Adrenal gland (tissue), 12 donors: ENCODE data around the gene SSBP1. TPM values are rescaled to one million over a fixed set of nuclear protein-coding genes. Genes with fewer than 3 reads are reported as not detected.

Experiments used
- DNase-seq, 7 donors: peaks; one replicate each; pipeline ENCODE4 v3.0.0-alpha.2; 2019 to 2020
- H3K27ac ChIP-seq, 5 donors: fragments of 200-600 bp; sonication (generic) in 4 of 5; 1 replicate in 3 of 5; 2 replicates in 2 of 5; pipeline versions ENCODE4 v1.5.1 to v1.8.0; 2016 to 2020; ENCODE audit warnings: mild to moderate bottlenecking in 1 of 5
- H3K27me3 ChIP-seq: fragments of 200-600 bp; 2 replicates; pipeline ENCODE4 v1.8.0; 2021
- H3K36me3 ChIP-seq, 2 donors: fragments of 200-600 bp; replicated peaks in 1 of 2; 1 replicate in 1 of 2; 2 replicates in 1 of 2; pipeline versions ENCODE4 v1.5.1 to v1.8.0; 2018 to 2022
- H3K4me1 ChIP-seq, 2 donors: fragments of 200-600 bp; replicated peaks in 1 of 2; 1 replicate in 1 of 2; 2 replicates in 1 of 2; pipeline versions ENCODE4 v1.5.1 to v1.8.0; 2018 to 2021
- H3K4me3 ChIP-seq, 4 donors: fragments of 200-600 bp; sonication (generic) in 3 of 4; one replicate each; pipeline ENCODE4 v1.5.1; 2016 to 2018
- H3K9me3 ChIP-seq, 3 donors: fragments of 200-600 bp; sonication (generic) in 1 of 3; replicated peaks in 1 of 3; 1 replicate in 2 of 3; 2 replicates in 1 of 3; pipeline versions ENCODE4 v1.5.1 to v1.8.0; 2016 to 2021
- POLR2A ChIP-seq, 2 donors: fragments of 450-650 bp; IDR thresholded peaks; one replicate each; pipeline ENCODE4 v1.6.1; 2017; ENCODE audit warnings: antibody characterized with exemption in 2 of 2, mild to moderate bottlenecking in 2 of 2, moderate library complexity in 1 of 2
- WGBS, 4 donors: extraction: QIAGEN DNeasy Blood & Tissue Kit in 2 of 4; methylation state at CpG; one replicate each; pipeline versions ENCODE4 v1.1.5 to v1.1.7; 2013 to 2017; 5-methylcytosine and 5-hydroxymethylcytosine counted together
- intact Hi-C, 2 donors: fragments of 100-400 bp; cut with DNase I; formaldehyde crosslinking; loops; one replicate each; pipeline versions ENCODE4 v1.14.1 to v1.15.0; 2022 to 2023
- polyA plus RNA-seq, 3 donors: library from polyadenylated mRNA; stranded (reverse); fragments of 200-250 nt in 2 of 3; fragments of 350-450 nt in 1 of 3; fragmentation: Illumina TruSeq in 1 of 3; extraction: RNeasy Lipid Tissue Mini Kit (QIAGEN cat#74804) in 1 of 3; gene quantifications; one replicate each; pipeline ENCODE4 v1.2.3, GENCODE V29; 2013 to 2014
- total RNA-seq, 9 donors: library from RNA; depleted of rRNA in 4 of 9; stranded (reverse); fragments of >200 nt in 4 of 9; fragments of 120-200 nt in 1 of 9; fragmentation: NEBNext Ultra II Directional in 1 of 9; extraction: Animal tissue kit (Norgen Biotek cat#: 25700) in 1 of 9; gene quantifications; one replicate each; pipeline versions ENCODE4 v1.1.0 to v1.2.4, GENCODE V29; 2013 to 2023
- TF ChIP-seq, protein P1 (sequence below), 6 experiments: fragments of 450-650 bp in 4 of 6; fragments of 200-600 bp in 2 of 6; sonication (generic) in 1 of 6; IDR thresholded peaks; 1 replicate in 5 of 6; 2 replicates in 1 of 6; pipeline versions ENCODE4 v1.5.1 to v1.8.0; 2016 to 2021; ENCODE audit warnings: antibody characterized with exemption in 6 of 6, mild to moderate bottlenecking in 2 of 6, moderate library complexity in 1 of 6
- donor health status: healthy with polysubstance abuse.
- donor health status: Bipolar disorder and iron deficiency.
- donor health status: DM: yes; HTN: yes; CAD: no.
- donor health status: DM: no; HTN: no; CAD: no.
- donor health status: DM: no; HTN: no; CAD: no.
- donor health status: DM: yes; HTN: yes; CAD: no.

Gene SSBP1
- total and polyA plus RNA-seq, 12 donors = 87.0 to 316 (median 134) TPM

DNA sequence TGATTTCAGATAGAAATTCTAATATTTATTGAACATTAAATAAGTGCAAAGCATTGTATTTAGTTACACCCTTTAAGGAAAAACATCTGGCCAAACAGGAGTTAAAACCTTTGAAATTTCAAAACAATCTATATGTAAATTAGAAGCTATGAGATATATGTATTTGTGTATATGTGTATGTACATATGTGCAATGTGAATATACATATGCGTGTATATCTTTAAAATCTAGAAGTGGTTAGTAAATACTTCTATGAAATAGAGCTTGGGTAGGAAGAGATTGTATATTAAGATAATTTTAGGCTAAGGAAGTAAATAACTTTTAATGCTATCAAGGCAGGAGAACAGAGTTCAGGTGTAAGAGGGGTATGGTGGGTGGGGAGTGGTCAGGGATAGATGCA, 20.7 kb upstream of the SSBP1 start:
- intact Hi-C loops = no loop called here
- H3K4me1 ChIP-seq = no peaks in the 10 kb centered on the region
- H3K36me3 ChIP-seq = no peaks in the 10 kb centered on the region
- no peaks in the 10 kb centered on the region for H3K9me3 ChIP-seq
- no peak overlapping the region for H3K4me3 ChIP-seq
- DNase-seq = no peak
- WGBS, 4 donors = 86 to 98% (median 90%) methylated on average over 1 of the region's 1 CpG
- no peaks in the 10 kb centered on the region for H3K27me3 ChIP-seq
- no peak overlapping the region for H3K27ac ChIP-seq
- TF ChIP-seq, protein P1, sequence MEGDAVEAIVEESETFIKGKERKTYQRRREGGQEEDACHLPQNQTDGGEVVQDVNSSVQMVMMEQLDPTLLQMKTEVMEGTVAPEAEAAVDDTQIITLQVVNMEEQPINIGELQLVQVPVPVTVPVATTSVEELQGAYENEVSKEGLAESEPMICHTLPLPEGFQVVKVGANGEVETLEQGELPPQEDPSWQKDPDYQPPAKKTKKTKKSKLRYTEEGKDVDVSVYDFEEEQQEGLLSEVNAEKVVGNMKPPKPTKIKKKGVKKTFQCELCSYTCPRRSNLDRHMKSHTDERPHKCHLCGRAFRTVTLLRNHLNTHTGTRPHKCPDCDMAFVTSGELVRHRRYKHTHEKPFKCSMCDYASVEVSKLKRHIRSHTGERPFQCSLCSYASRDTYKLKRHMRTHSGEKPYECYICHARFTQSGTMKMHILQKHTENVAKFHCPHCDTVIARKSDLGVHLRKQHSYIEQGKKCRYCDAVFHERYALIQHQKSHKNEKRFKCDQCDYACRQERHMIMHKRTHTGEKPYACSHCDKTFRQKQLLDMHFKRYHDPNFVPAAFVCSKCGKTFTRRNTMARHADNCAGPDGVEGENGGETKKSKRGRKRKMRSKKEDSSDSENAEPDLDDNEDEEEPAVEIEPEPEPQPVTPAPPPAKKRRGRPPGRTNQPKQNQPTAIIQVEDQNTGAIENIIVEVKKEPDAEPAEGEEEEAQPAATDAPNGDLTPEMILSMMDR (IDR thresholded peaks at IDR 0.05) = no peak
- no peak for TF ChIP-seq POLR2A (IDR thresholded peaks at IDR 0.05)

DNA sequence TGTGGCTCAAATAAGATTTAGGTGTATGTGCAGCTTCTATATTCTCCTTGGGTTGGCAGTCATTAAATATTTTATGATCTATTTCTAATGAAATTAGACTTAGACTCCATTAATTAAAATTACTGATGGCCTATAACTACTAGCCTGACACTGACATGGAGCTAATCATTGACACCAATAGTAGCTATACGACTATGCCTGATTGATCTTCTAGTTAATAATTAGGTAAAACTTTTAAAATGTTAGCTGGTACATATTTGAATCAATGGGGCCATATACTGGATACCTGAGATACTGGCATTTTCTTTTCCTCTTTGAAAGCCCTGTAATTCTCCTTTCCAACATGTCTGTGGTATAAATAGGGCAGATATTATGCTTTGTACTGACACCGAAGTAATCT, 15.6 kb upstream of the SSBP1 start:
- no peak for DNase-seq
- Histone ChIP-seq H3K9me3 (no peaks in the 10 kb centered on the region), H3K36me3 (no peaks in the 10 kb centered on the region), H3K27ac (no peak overlapping the region), H3K27me3 (no peaks in the 10 kb centered on the region), H3K4me1 (no peaks in the 10 kb centered on the region), H3K4me3 (no peak overlapping the region)
- TF ChIP-seq, protein P1 (IDR thresholded peaks at IDR 0.05) = no peak
- no peak for TF ChIP-seq POLR2A (IDR thresholded peaks at IDR 0.05)
- intact Hi-C loops = no loop called here
- 87 to 97% (median 89%) methylated on average over 2 of the region's 2 CpGs for WGBS, 4 donors

DNA sequence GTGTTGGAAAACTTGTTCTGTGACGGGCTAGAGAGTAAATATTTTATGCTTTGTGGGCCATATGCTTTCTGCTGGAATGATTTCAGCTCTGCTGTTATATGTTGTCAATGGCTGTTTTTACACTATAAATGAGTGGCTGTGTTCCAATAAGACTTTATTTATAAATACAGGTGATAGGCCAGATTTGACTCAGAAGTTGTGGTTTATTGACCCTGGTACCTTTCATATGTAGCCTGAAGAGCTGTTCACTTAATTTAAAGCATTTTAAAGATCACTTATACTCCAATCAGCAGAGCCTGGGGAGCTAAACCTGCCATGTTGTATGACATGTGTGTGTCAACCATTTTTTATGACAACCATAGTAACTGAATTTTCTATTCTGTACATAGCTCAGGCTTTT, 9.1 kb upstream of the SSBP1 start:
- intact Hi-C loops = no loop called here

DNA sequence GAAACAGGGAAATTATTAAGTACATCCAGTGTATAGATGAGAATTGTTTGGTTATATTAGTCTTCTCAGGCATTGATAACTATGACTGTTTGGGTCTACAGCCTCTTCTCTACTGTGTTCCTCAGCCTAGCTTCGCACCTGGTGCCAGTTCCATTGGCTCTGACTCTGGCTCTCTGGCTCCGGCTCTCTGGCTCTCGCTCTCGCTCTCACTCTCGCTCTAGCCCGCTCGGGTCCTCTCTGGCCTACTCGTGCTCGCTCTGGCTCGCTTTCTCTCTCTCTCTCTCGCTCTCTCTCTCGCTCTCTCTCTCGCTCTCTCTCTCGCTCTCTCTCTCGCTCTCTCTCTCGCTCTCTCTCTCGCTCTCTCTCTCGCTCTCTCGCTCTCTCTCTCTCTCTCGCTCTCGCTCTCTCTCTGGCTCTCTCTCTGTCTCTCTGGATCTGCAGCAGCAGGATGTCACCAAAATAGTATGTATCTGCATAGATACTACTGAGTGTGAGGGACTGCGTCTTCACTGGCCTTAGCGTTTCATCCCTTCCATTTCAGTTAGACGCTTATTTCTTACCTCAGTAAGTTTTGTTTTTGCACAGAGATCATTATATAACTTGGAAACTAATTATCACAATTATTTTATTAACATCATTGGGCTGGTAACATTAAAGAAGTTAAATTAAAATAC, 6.5 kb upstream of the SSBP1 start:
- Histone ChIP-seq H3K27me3 (no peaks in the 10 kb centered on the region), H3K4me3 (no peak overlapping the region), H3K36me3 (no peaks in the 10 kb centered on the region), H3K9me3 (no peaks in the 10 kb centered on the region), H3K27ac (no peak overlapping the region), H3K4me1 (no peaks in the 10 kb centered on the region)
- DNase-seq = peak in 3 of 7 donors; percentile 28 to 46 (median 31)
- TF ChIP-seq, protein P1 (IDR thresholded peaks at IDR 0.05) = peak in 1 of 6 experiments; percentile 21
- no peak for TF ChIP-seq POLR2A (IDR thresholded peaks at IDR 0.05)
- 66 to 81% (median 76%) methylated on average over 23 to 24 of the region's 24 CpGs for WGBS, 4 donors
- intact Hi-C loops = no loop called here

More for the DNA sequence above, 9.1 kb upstream of the SSBP1 start:
- no peak for DNase-seq
- no peak for TF ChIP-seq POLR2A (IDR thresholded peaks at IDR 0.05)
- TF ChIP-seq, protein P1 (IDR thresholded peaks at IDR 0.05) = no peak
- H3K4me3 ChIP-seq = no peak overlapping the region
- no peaks in the 10 kb centered on the region for H3K27me3 ChIP-seq
- no peaks in the 10 kb centered on the region for H3K36me3 ChIP-seq
- H3K4me1 ChIP-seq = no peaks in the 10 kb centered on the region
- no peak overlapping the region for H3K27ac ChIP-seq
- no peaks in the 10 kb centered on the region for H3K9me3 ChIP-seq
- WGBS, 4 donors = 94 to 100% (median 94%) methylated on average over 1 of the region's 1 CpG
